IPS DF 6.9 (cell line): Measurements from ENCODE around the gene CCT2.

Experiments used
- DNase-seq: peaks from one replicate; pipeline ENCODE4 v3.0.0-alpha.2; 2013; ENCODE audit warnings: low read depth, low spot score
- H3K27ac ChIP-seq: one replicate; pipeline ENCODE4 v1.5.1; 2013; ENCODE audit warnings: low read length, control low read depth
- H3K27me3 ChIP-seq: 2 replicates; pipeline ENCODE4 v1.6.1; 2013; ENCODE audit warnings: mild to moderate bottlenecking, low read length; ENCODE audit not compliant: control insufficient read depth, insufficient read depth
- H3K36me3 ChIP-seq: 2 replicates; pipeline ENCODE4 v1.6.1; 2013; ENCODE audit warnings: low read length; ENCODE audit not compliant: control insufficient read depth, insufficient read depth
- H3K4me1 ChIP-seq: 2 replicates; pipeline ENCODE4 v1.6.1; 2013; ENCODE audit warnings: low read length; ENCODE audit not compliant: control insufficient read depth, insufficient read depth
- H3K4me3 ChIP-seq: 2 replicates; pipeline ENCODE4 v1.5.1; 2013; ENCODE audit warnings: mild to moderate bottlenecking, low read length
- H3K9me3 ChIP-seq: 2 replicates; pipeline ENCODE4 v1.6.1; 2013; ENCODE audit warnings: low read length, inconsistent platforms; ENCODE audit not compliant: control insufficient read depth, insufficient read depth
- WGBS: extraction: QIAGEN DNeasy Blood & Tissue Kit; methylation state at CpG from one replicate; pipeline ENCODE4 v1.1.7; 2013; ENCODE audit warnings: mixed read lengths, missing lambda C conversion rate; ENCODE audit not compliant: insufficient read length, insufficient coverage; 5-methylcytosine and 5-hydroxymethylcytosine counted together

The CCT2 gene

GRCh38 chr12:69563166-69563762, 22.0 kb upstream of the CCT2 start:
- Histone ChIP-seq H3K4me1 (no peaks in the 10 kb centered on the region), H3K27me3 (no peaks in the 10 kb centered on the region), H3K36me3 (no peaks in the 10 kb centered on the region), H3K9me3 (no peaks in the 10 kb centered on the region), H3K27ac (no peak overlapping the region), H3K4me3 (no peak overlapping the region)
- no CpG with 5 or more reads among the region's 2 CpGs for WGBS
- no peak for DNase-seq

- no peak for DNase-seq
- Histone ChIP-seq H3K36me3 (no peaks in the 10 kb centered on the region), H3K27me3 (no peaks in the 10 kb centered on the region), H3K27ac (no peak overlapping the region), H3K9me3 (no peaks in the 10 kb centered on the region), H3K4me1 (no peaks in the 10 kb centered on the region), H3K4me3 (no peak overlapping the region)
- WGBS = no CpG with 5 or more reads among the region's 3 CpGs
Observed at GRCh38 chr12:69566603-69567002, 18.7 kb upstream of the CCT2 start.

- peaks cover 7% of the 10 kb centered on the region; the same call in 1 of the 2 replicates for H3K36me3 ChIP-seq
- no peak overlapping the region for H3K27ac ChIP-seq
- no CpG with 5 or more reads among the region's 4 CpGs for WGBS
- no peaks in the 10 kb centered on the region for H3K9me3 ChIP-seq
- no peaks in the 10 kb centered on the region for H3K4me1 ChIP-seq
- no peak for DNase-seq
- no peaks in the 10 kb centered on the region for H3K27me3 ChIP-seq
- no peak overlapping the region for H3K4me3 ChIP-seq
Observed at GRCh38 chr12:69569236-69569635, 16.0 kb upstream of the CCT2 start.

GRCh38 chr12:69570000-69570516, 15.2 kb upstream of the CCT2 start:
- Histone ChIP-seq H3K27me3 (no peaks in the 10 kb centered on the region), H3K27ac (no peak overlapping the region), H3K4me1 (no peaks in the 10 kb centered on the region), H3K4me3 (no peak overlapping the region), H3K36me3 (peaks cover 13% of the 10 kb centered on the region; the same call in 1 of the 2 replicates), H3K9me3 (no peaks in the 10 kb centered on the region)
- DNase-seq = no peak
- WGBS = no CpG with 5 or more reads among the region's 10 CpGs

DNA sequence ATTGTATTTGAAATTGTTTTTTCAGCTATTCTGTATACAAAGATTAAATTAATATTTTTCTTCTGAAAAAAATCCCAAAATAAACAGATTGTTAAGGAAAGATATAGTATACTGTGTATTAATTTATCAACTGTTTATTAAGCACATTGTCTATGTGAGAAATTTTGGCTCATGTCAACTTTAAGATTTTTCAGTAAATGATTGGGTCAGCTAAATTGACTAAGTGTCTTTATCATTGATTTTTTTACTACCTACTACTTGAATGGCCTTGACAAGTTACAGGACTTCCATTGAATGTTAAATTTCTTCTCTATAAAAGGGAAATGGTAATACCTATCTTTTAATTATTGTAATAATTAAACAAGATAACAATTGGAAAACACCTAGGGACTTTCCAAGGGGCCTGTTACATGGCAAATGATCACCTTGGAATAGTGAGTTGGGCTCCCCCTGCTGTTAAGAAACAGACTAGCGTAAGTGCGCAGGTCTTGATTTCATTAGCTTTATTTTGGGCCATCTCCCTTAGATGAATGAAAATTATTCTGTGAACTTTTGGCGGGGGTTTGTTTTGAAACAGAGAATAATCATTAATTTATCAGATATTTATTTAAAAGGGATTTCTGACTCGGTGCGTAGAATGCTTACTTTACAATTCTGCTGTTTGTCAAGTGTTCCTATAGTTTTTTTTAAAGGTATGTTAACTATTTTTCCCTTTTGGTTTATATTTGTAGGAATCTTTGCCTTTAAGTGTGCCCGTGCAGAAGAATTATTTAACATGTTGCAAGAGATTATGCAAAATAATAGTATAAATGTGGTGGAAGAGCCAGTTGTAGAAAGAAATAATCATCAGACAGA, 14.5 kb upstream of the CCT2 start:
- H3K27me3 ChIP-seq = no peaks in the 10 kb centered on the region
- H3K27ac ChIP-seq = no peak overlapping the region
- no CpG with 5 or more reads among the region's 6 CpGs for WGBS
- no peak overlapping the region for H3K4me3 ChIP-seq
- peak; percentile 29 for DNase-seq
- no peaks in the 10 kb centered on the region for H3K4me1 ChIP-seq
- peaks cover 13% of the 10 kb centered on the region; the same call in 1 of the 2 replicates for H3K36me3 ChIP-seq
- H3K9me3 ChIP-seq = no peaks in the 10 kb centered on the region

GRCh38 chr12:69575346-69575745, 9.9 kb upstream of the CCT2 start:
- no peak for DNase-seq
- no peaks in the 10 kb centered on the region for H3K9me3 ChIP-seq
- H3K4me1 ChIP-seq = no peaks in the 10 kb centered on the region
- peaks cover 13% of the 10 kb centered on the region; the same call in 1 of the 2 replicates for H3K36me3 ChIP-seq
- no CpG with 5 or more reads among the region's 3 CpGs for WGBS
- no peak overlapping the region for H3K27ac ChIP-seq
- H3K4me3 ChIP-seq = no peak overlapping the region
- no peaks in the 10 kb centered on the region for H3K27me3 ChIP-seq

DNA sequence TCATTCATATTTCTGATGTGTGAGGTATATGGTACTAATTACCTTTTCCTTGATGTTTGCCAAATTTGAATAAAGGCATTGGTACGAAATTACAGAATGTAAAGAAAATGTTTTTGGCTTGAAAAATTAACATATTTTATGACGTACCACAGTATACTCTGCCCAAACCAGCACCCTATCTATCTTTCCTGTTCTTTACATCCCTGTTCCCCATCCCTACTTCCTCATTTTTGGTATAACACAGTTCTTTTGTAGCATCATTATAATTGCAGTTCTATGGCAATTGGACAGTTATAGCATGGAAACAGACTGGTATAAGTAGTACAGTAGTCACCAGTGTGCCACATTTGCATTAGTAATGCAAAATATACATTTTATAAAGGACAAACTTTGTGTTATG, 7.0 kb upstream of the CCT2 start:
- H3K9me3 ChIP-seq = no peaks in the 10 kb centered on the region
- no peak overlapping the region for H3K27ac ChIP-seq
- no peaks in the 10 kb centered on the region; the same call in 1 of the 2 replicates for H3K4me1 ChIP-seq
- H3K27me3 ChIP-seq = no peaks in the 10 kb centered on the region
- peaks cover 10% of the 10 kb centered on the region; the same call in 1 of the 2 replicates for H3K36me3 ChIP-seq
- no peak overlapping the region for H3K4me3 ChIP-seq
- DNase-seq = no peak
- WGBS = no CpG with 5 or more reads among the region's 2 CpGs

DNA sequence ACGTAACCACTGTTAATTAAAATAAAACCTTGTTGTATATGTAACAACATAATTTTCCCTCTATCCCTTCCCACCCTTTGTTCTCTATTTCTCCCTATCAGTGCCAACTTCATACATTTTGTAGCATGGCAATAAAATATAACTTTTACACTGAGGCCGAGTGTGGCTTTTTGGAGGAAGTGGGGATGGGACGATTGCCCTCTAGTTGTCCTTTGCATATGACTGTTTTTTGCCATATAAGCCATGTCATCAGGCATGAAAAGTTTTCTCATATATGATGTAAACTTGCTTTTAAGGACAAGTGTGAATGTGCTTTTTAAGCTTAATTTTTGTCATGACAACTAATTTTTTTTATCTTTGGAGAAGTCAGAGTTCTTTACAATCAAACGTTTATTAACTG, 6.2 kb upstream of the CCT2 start:
- WGBS = no CpG with 5 or more reads among the region's 4 CpGs
- H3K9me3 ChIP-seq = no peaks in the 10 kb centered on the region
- DNase-seq = no peak
- no peak overlapping the region for H3K4me3 ChIP-seq
- H3K4me1 ChIP-seq = no peaks in the 10 kb centered on the region; the same call in 1 of the 2 replicates
- H3K27me3 ChIP-seq = no peaks in the 10 kb centered on the region
- peaks cover 8% of the 10 kb centered on the region; the same call in 1 of the 2 replicates for H3K36me3 ChIP-seq
- H3K27ac ChIP-seq = no peak overlapping the region

- no CpG with 5 or more reads among the region's 1 CpG for WGBS
- H3K27ac ChIP-seq = no peak overlapping the region
- DNase-seq = no peak
Observed at GRCh38 chr12:69580074-69580473, 5.2 kb upstream of the CCT2 start.

DNA sequence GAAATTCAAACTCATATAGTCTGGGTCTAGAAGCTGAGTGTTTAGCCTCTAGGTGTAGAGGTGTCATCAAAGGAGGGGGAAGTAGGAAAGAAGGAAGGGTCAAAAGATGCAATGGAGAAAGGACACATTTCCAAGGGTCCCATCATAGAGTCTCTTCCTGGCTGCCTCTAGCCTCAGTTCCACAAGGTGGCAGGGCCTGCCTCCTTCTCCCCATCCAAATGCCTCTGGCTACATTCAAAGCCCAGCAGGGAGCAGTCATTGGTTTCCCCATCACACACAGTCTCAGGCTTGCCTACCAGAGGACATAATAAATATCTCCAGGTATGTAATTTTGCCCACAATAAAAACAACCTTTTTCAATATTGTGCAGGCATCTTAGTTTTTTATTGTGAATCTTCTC, 2.1 kb upstream of the CCT2 start:
- Histone ChIP-seq H3K4me3 (no peak overlapping the region), H3K36me3 (peaks cover 7% of the 10 kb centered on the region; the same call in 1 of the 2 replicates), H3K27me3 (no peaks in the 10 kb centered on the region), H3K27ac (no peak overlapping the region), H3K9me3 (no peaks in the 10 kb centered on the region), H3K4me1 (no peaks in the 10 kb centered on the region; the same call in 1 of the 2 replicates)
- no peak for DNase-seq

More at GRCh38 chr12:69580074-69580473, 5.2 kb upstream of the CCT2 start:
- Histone ChIP-seq H3K36me3 (no peaks in the 10 kb centered on the region; the same call in 1 of the 2 replicates), H3K4me3 (no peak overlapping the region), H3K27me3 (no peaks in the 10 kb centered on the region), H3K4me1 (no peaks in the 10 kb centered on the region; the same call in 1 of the 2 replicates), H3K9me3 (no peaks in the 10 kb centered on the region)
